ENCODE results near the gene SLC8A1. TPM values are rescaled to one million over a fixed set of nuclear protein-coding genes. Genes with fewer than 3 reads are reported as not detected.

The SLC8A1 gene
- total RNA-seq, 3 donors from 2014 or later = 8.2 to 14.2 (median 12.2) TPM

- H3K27ac ChIP-seq = no peak overlapping the region
- no peak for DNase-seq (ENCODE audit: low spot score in 2 of 2)
- TF ChIP-seq CTCF (IDR thresholded peaks at IDR 0.05) = no peak
- no peak for TF ChIP-seq POLR2AphosphoS5 (IDR thresholded peaks at IDR 0.05)
- no peak for TF ChIP-seq POLR2A (IDR thresholded peaks at IDR 0.05)
- H3K9me3 ChIP-seq = no peaks in the 10 kb centered on the region
- no peak overlapping the region for H3K4me3 ChIP-seq
- no peaks in the 10 kb centered on the region for H3K27me3 ChIP-seq
- no peaks in the 10 kb centered on the region for H3K36me3 ChIP-seq
- no peaks in the 10 kb centered on the region for H3K4me1 ChIP-seq
- intact Hi-C loops (cut with DNase I; ENCODE audit: low total_unique reads) = no loop called here
Measured at GRCh38 chr2:40165509-40165844, 286.4 kb downstream of the SLC8A1 start.

DNA sequence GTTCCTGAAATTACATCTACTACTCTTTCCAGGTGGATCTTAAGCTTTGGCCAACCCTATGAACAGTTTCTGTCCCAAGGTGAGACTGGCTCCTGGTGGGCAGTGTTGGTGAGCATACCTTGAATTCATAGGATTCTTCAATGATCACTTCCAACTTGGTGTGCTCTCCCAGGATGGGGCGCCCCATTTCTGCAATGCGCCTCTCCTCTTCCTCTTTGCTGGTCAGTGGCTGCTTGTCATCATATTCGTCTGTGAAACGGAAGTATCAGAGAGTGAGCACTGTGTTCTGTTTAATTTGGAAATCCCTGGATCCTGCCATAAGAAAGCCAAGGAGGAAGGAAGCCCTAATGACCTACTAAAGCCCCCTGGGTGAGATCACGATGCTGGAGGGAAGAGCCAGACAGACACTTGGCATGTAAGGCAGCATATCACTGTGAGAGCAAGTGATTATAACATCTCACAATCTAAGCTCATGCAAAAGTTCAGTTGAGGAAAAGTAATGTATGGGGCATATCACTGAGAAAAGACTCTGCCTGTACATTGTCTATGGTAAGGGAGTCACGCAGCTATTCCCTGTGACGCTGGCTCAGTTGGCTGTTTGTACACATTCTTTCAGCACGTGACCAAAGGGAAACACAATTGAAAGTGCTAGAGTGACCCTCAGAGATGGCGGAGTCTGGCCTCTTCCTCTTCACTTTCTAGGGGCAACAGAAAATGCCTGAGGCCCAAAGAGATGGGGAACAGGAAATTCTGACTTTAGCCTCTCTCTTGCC lies 287.0 kb downstream of the SLC8A1 start:
- Histone ChIP-seq H3K4me3 (no peak overlapping the region), H3K27me3 (no peaks in the 10 kb centered on the region), H3K36me3 (no peaks in the 10 kb centered on the region), H3K27ac (no peak overlapping the region), H3K4me1 (no peaks in the 10 kb centered on the region), H3K9me3 (no peaks in the 10 kb centered on the region)
- intact Hi-C loops (cut with DNase I; ENCODE audit: low total_unique reads) = no loop called here
- TF ChIP-seq CTCF (IDR thresholded peaks at IDR 0.05) = no peak
- no peak for TF ChIP-seq POLR2A (IDR thresholded peaks at IDR 0.05)
- no peak for TF ChIP-seq POLR2AphosphoS5 (IDR thresholded peaks at IDR 0.05)
- DNase-seq (ENCODE audit: low spot score in 2 of 2) = no peak

DNA sequence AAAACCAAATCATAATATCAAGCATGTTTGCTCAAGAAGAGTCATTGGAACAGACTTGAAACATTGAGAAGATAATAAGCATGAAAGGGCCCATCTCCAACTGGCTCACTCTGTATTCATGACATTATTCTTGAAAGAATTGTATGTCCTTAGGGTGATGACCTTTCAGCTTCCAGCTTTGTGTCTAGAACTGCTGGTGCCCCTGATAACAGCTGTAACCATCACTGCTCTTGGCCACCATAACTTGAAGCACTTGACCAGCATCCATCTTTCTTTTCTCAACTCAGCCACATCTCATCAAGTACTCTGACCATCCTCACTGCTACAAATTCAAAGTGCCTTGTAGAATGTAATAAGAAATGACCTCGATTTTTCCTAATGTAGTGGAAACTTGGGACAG lies 289.9 kb downstream of the SLC8A1 start:
- no peak for DNase-seq (ENCODE audit: low spot score in 2 of 2)
- no peak overlapping the region for H3K27ac ChIP-seq
- no peaks in the 10 kb centered on the region for H3K27me3 ChIP-seq
- intact Hi-C loops (cut with DNase I; ENCODE audit: low total_unique reads) = no loop called here
- H3K36me3 ChIP-seq = no peaks in the 10 kb centered on the region
- H3K4me3 ChIP-seq = no peak overlapping the region
- no peak for TF ChIP-seq CTCF (IDR thresholded peaks at IDR 0.05)
- no peaks in the 10 kb centered on the region for H3K4me1 ChIP-seq
- H3K9me3 ChIP-seq = no peaks in the 10 kb centered on the region

GRCh38 chr2:40160751-40161218 lies 291.1 kb downstream of the SLC8A1 start:
- Histone ChIP-seq H3K27me3 (no peaks in the 10 kb centered on the region), H3K4me3 (no peak overlapping the region), H3K27ac (peak overlapping the region in 1 of 2 donors; percentile 7), H3K9me3 (no peaks in the 10 kb centered on the region), H3K4me1 (no peaks in the 10 kb centered on the region), H3K36me3 (no peaks in the 10 kb centered on the region)
- intact Hi-C loops (cut with DNase I; ENCODE audit: low total_unique reads) = no loop called here
- no peak for TF ChIP-seq CTCF (IDR thresholded peaks at IDR 0.05)
- TF ChIP-seq POLR2A (IDR thresholded peaks at IDR 0.05) = no peak
- no peak for TF ChIP-seq POLR2AphosphoS5 (IDR thresholded peaks at IDR 0.05)
- no peak for DNase-seq (ENCODE audit: low spot score in 2 of 2)

GRCh38 chr2:40159333-40159732 lies 292.6 kb downstream of the SLC8A1 start:
- DNase-seq (ENCODE audit: low spot score in 2 of 2) = no peak
- intact Hi-C loops (cut with DNase I; ENCODE audit: low total_unique reads) = no loop called here
- no peak overlapping the region for H3K4me3 ChIP-seq
- TF ChIP-seq POLR2A (IDR thresholded peaks at IDR 0.05) (no peak), CTCF (IDR thresholded peaks at IDR 0.05) (no peak), POLR2AphosphoS5 (IDR thresholded peaks at IDR 0.05) (no peak)
- H3K27me3 ChIP-seq = no peaks in the 10 kb centered on the region
- no peaks in the 10 kb centered on the region for H3K9me3 ChIP-seq
- H3K27ac ChIP-seq = no peak overlapping the region
- H3K4me1 ChIP-seq = no peaks in the 10 kb centered on the region
- H3K36me3 ChIP-seq = no peaks in the 10 kb centered on the region

Data from breast epithelium (tissue), 4 donors.